Peyer's patch (tissue), 4 donors: ENCODE data around the gene DMKN.

Experiments
- CTCF ChIP-seq, 6 experiments: fragments of 450-650 bp in 4 of 6; fragments of 200-600 bp in 2 of 6; sonication (generic) in 1 of 6; IDR thresholded peaks; one replicate each; pipeline ENCODE4 v1.5.1; 2017 to 2019; ENCODE audit warnings: antibody characterized with exemption in 6 of 6, mild to moderate bottlenecking in 3 of 6, moderate library complexity in 1 of 6
- POLR2A ChIP-seq, 2 donors: fragments of 450-650 bp; IDR thresholded peaks; one replicate each; pipeline ENCODE4 v1.5.1; 2017; ENCODE audit warnings: antibody characterized with exemption in 2 of 2, mild to moderate bottlenecking in 2 of 2, moderate library complexity in 2 of 2

- no peak for TF ChIP-seq CTCF (IDR thresholded peaks at IDR 0.05)
- no peak for TF ChIP-seq POLR2A (IDR thresholded peaks at IDR 0.05)
Observed at GRCh38 chr19:35501684-35502083, 11.8 kb downstream of the DMKN start.
